HEK293 (cell line): Measurements from ENCODE around the gene SLC6A13.

Experiments used
- CTCF ChIA-PET: fragments of 350-600 bp; formaldehyde crosslinking; extraction: SDS; loops from one replicate; lab custom pipeline; 2021; ENCODE audit warnings: antibody characterized with exemption; lab: Yijun Ruan, JAX
- POLR2A ChIA-PET: fragments of 300-600 bp; formaldehyde crosslinking; extraction: SDS; loops from one replicate; lab custom pipeline; 2020; ENCODE audit warnings: antibody characterized with exemption, inconsistent platforms; lab: Yijun Ruan, JAX
- H3K27ac ChIP-seq: fragments of 200-500 bp; sonication (Bioruptor generic); 2 replicates; pipeline ENCODE4 v1.5.1; 2014; ENCODE audit warnings: low read depth, low read length, control low read depth, inconsistent platforms; ENCODE audit errors: extremely low read depth
- H3K36me3 ChIP-seq, 2 experiments: fragments of 200-500 bp in 1 of 2; sonication (Bioruptor generic) in 1 of 2; 1 replicate in 1 of 2; 2 replicates in 1 of 2; pipeline ENCODE4 v1.5.1; 2014 to 2017; ENCODE audit warnings: inconsistent platforms in 2 of 2, low read length in 2 of 2; ENCODE audit not compliant: control insufficient read depth in 2 of 2, insufficient read depth in 1 of 2
- H3K4me1 ChIP-seq: fragments of 200-500 bp; sonication (Bioruptor generic); 2 replicates; pipeline ENCODE4 v1.5.1; 2014; ENCODE audit warnings: mild to moderate bottlenecking, low read length, inconsistent platforms; ENCODE audit not compliant: control insufficient read depth, insufficient read depth
- H3K4me3 ChIP-seq: 2 replicates; pipeline ENCODE4 v1.5.1; 2011; ENCODE audit warnings: low read depth, mild to moderate bottlenecking, control low read depth, low read length, moderate library complexity
- H3K9me3 ChIP-seq: fragments of 200-500 bp; sonication (Bioruptor generic); 2 replicates; pipeline ENCODE4 v1.5.1; 2014; ENCODE audit warnings: low read depth, low read length, inconsistent platforms; ENCODE audit not compliant: control insufficient read depth, insufficient read depth
- AEBP2 ChIP-seq: fragments of 450-650 bp; formaldehyde crosslinking; IDR thresholded peaks from 2 replicates; pipeline ENCODE4 v1.5.1; 2016; ENCODE audit warnings: missing biosample characterization, missing genetic modification characterization, borderline replicate concordance
- GLIS1 ChIP-seq: fragments of 450-650 bp; formaldehyde crosslinking; IDR thresholded peaks from 2 replicates; pipeline ENCODE4 v1.5.1; 2016; ENCODE audit warnings: missing biosample characterization, missing genetic modification characterization
- KLF16 ChIP-seq: fragments of 450-650 bp; formaldehyde crosslinking; IDR thresholded peaks from 2 replicates; pipeline ENCODE4 v1.5.1; 2017; ENCODE audit warnings: missing biosample characterization, missing genetic modification characterization
- PRDM6 ChIP-seq: fragments of 450-650 bp; formaldehyde crosslinking; IDR thresholded peaks from 2 replicates; pipeline ENCODE4 v1.5.1; 2017; ENCODE audit warnings: missing biosample characterization, missing genetic modification characterization
- RBAK ChIP-seq: fragments of 450-650 bp; formaldehyde crosslinking; IDR thresholded peaks from 2 replicates; pipeline ENCODE4 v1.5.1; 2016; ENCODE audit warnings: missing biosample characterization, missing genetic modification characterization
- REST ChIP-seq: fragments of 450-650 bp; formaldehyde crosslinking; IDR thresholded peaks from 2 replicates; pipeline ENCODE4 v1.5.1; 2016; ENCODE audit warnings: missing biosample characterization, missing genetic modification characterization
- WT1 ChIP-seq: fragments of 450-650 bp; formaldehyde crosslinking; IDR thresholded peaks from 2 replicates; pipeline ENCODE4 v1.5.1; 2016; ENCODE audit warnings: missing biosample characterization, missing genetic modification characterization
- ZBTB26 ChIP-seq: fragments of 450-650 bp; formaldehyde crosslinking; optimal IDR thresholded peaks from 2 replicates; pipeline ENCODE3; 2016; ENCODE audit warnings: missing biosample characterization, mild to moderate bottlenecking, missing genetic modification characterization
- ZNF10 ChIP-seq: fragments of 450-650 bp; formaldehyde crosslinking; IDR thresholded peaks from 2 replicates; pipeline ENCODE4 v1.5.1; 2017; ENCODE audit warnings: missing biosample characterization, missing genetic modification characterization
- ZNF174 ChIP-seq: fragments of 450-650 bp; formaldehyde crosslinking; IDR thresholded peaks from 2 replicates; pipeline ENCODE4 v1.5.0; 2017; ENCODE audit warnings: missing biosample characterization, mild to moderate bottlenecking, missing genetic modification characterization
- ZNF18 ChIP-seq: fragments of 450-650 bp; formaldehyde crosslinking; IDR thresholded peaks from 2 replicates; pipeline ENCODE4 v1.5.1; 2016; ENCODE audit warnings: missing biosample characterization, missing genetic modification characterization
- ZNF214 ChIP-seq: fragments of 450-650 bp; formaldehyde crosslinking; IDR thresholded peaks from 2 replicates; pipeline ENCODE4 v1.5.1; 2017; ENCODE audit warnings: missing biosample characterization, mild to moderate bottlenecking, missing genetic modification characterization, borderline replicate concordance
- ZNF221 ChIP-seq: fragments of 450-650 bp; formaldehyde crosslinking; IDR thresholded peaks from 2 replicates; pipeline ENCODE4 v1.5.1; 2017; ENCODE audit warnings: missing biosample characterization, missing genetic modification characterization, borderline replicate concordance
- ZNF394 ChIP-seq: fragments of 450-650 bp; formaldehyde crosslinking; IDR thresholded peaks from 2 replicates; pipeline ENCODE4 v1.5.1; 2016; ENCODE audit warnings: missing biosample characterization, missing genetic modification characterization, mild to moderate bottlenecking, moderate library complexity, borderline replicate concordance
- ZNF473 ChIP-seq: fragments of 450-650 bp; formaldehyde crosslinking; IDR thresholded peaks from 2 replicates; pipeline ENCODE4 v1.5.1; 2017; ENCODE audit warnings: missing biosample characterization, missing genetic modification characterization
- ZNF48 ChIP-seq: fragments of 450-650 bp; formaldehyde crosslinking; IDR thresholded peaks from 2 replicates; pipeline ENCODE4 v1.5.1; 2016; ENCODE audit warnings: missing biosample characterization, missing genetic modification characterization
- ZNF530 ChIP-seq: fragments of 450-650 bp; formaldehyde crosslinking; IDR thresholded peaks from 2 replicates; pipeline ENCODE4 v1.5.1; 2016; ENCODE audit warnings: low read depth, missing biosample characterization, missing genetic modification characterization
- ZNF548 ChIP-seq: fragments of 450-650 bp; formaldehyde crosslinking; IDR thresholded peaks from 2 replicates; pipeline ENCODE4 v1.5.1; 2016; ENCODE audit warnings: missing biosample characterization, missing genetic modification characterization
- ZNF624 ChIP-seq: fragments of 450-650 bp; formaldehyde crosslinking; IDR thresholded peaks from 2 replicates; pipeline ENCODE4 v1.5.1; 2017; ENCODE audit warnings: missing biosample characterization, missing genetic modification characterization
- ZNF777 ChIP-seq: fragments of 450-650 bp; formaldehyde crosslinking; IDR thresholded peaks from 2 replicates; pipeline ENCODE4 v1.5.1; 2017; ENCODE audit warnings: missing biosample characterization, missing genetic modification characterization, borderline replicate concordance

SLC6A13 gene

GRCh38 chr12:212415-212714 lies 50.3 kb downstream of the SLC6A13 start:
- Histone ChIP-seq H3K4me1 (no peaks in the 10 kb centered on the region), H3K9me3 (no peaks in the 10 kb centered on the region), H3K36me3 (no peaks in the 10 kb centered on the region), H3K27ac (no peak overlapping the region), H3K4me3 (no peak overlapping the region)
- TF ChIP-seq PRDM6 (tag by site-specific recombination), result no peak
- no peak for TF ChIP-seq ZNF18 (tag by site-specific recombination)
- no peak for TF ChIP-seq ZNF10 (tag by site-specific recombination)
- no peak for TF ChIP-seq ZNF214
- TF ChIP-seq AEBP2 (tag by site-specific recombination), result no peak
- TF ChIP-seq ZNF777 (tag by site-specific recombination), result no peak
- no peak for TF ChIP-seq ZNF530
- no peak for TF ChIP-seq GLIS1
- TF ChIP-seq ZNF548 (tag by site-specific recombination), result no peak
- TF ChIP-seq ZNF394 (tag by site-specific recombination), result no peak
- TF ChIP-seq RBAK (tag by site-specific recombination), result no peak
- no peak for TF ChIP-seq ZNF174 (tag by site-specific recombination)
- no peak for TF ChIP-seq REST (tag by site-specific recombination)
- TF ChIP-seq ZNF221 (tag by site-specific recombination), result no peak
- no peak for TF ChIP-seq KLF16 (tag by site-specific recombination)
- no peak for TF ChIP-seq WT1 (tag by site-specific recombination)
- no peak for TF ChIP-seq ZNF473 (tag by site-specific recombination)
- TF ChIP-seq ZNF624 (tag by site-specific recombination), result no peak
- no peak for TF ChIP-seq ZBTB26 (tag by site-specific recombination)
- TF ChIP-seq ZNF48, result no peak
- ChIA-PET CTCF (interaction anchor here (0.6 to 2.3 kb wide), 3 partner anchors 9 to 186 kb away, joined by 3 to 17 read pairs (median 3); no protein-coding TSS in a partner anchor), POLR2A (no interaction called here)
